Psoas muscle (tissue), 8 donors: ENCODE data around the gene CMTR1. TPM values are rescaled to one million over a fixed set of nuclear protein-coding genes. Genes with fewer than 3 reads are reported as not detected.

Experiments used
- ATAC-seq, 4 donors: fragments of 200-7000 bp; cut with Tn5 transposase; one replicate each; pipeline ENCODE4 v1.9.1; 2020; ENCODE audit warnings: moderate library complexity in 3 of 4, mild to moderate bottlenecking in 2 of 4
- DNase-seq, 2 donors: peaks; one replicate each; pipeline ENCODE4 v3.0.0-alpha.2; 2020
- H3K27ac ChIP-seq: fragments of 200-600 bp; one replicate; pipeline ENCODE4 v1.8.0; 2022
- H3K27me3 ChIP-seq, 3 donors: fragments of 200-600 bp in 1 of 3; one replicate each; pipeline versions ENCODE4 v1.6.1 to v1.8.0; 2013 to 2022; ENCODE audit warnings: low read length in 2 of 3, mild to moderate bottlenecking in 2 of 3, moderate library complexity in 1 of 3; ENCODE audit not compliant: insufficient read depth in 3 of 3
- H3K36me3 ChIP-seq, 2 donors: fragments of 200-600 bp in 1 of 2; one replicate each; pipeline versions ENCODE4 v1.6.1 to v1.8.0; 2013 to 2022; ENCODE audit warnings: low read depth in 1 of 2, mild to moderate bottlenecking in 1 of 2, moderate library complexity in 1 of 2; ENCODE audit not compliant: insufficient read depth in 1 of 2
- H3K4me1 ChIP-seq: fragments of 200-600 bp; one replicate; pipeline ENCODE4 v1.8.0; 2022
- H3K4me3 ChIP-seq: fragments of 200-600 bp; one replicate; pipeline ENCODE4 v1.8.0; 2022; ENCODE audit warnings: mild to moderate bottlenecking
- H3K9me3 ChIP-seq: fragments of 200-600 bp; one replicate; pipeline ENCODE4 v1.8.0; 2022
- CTCF ChIP-seq: fragments of 200-600 bp; IDR thresholded peaks from one replicate; pipeline ENCODE4 v1.8.0; 2022; ENCODE audit warnings: antibody characterized with exemption
- WGBS, 3 donors: extraction: QIAGEN DNeasy Blood & Tissue Kit; methylation state at CpG; one replicate each; pipeline versions ENCODE4 v1.1.6 to v1.1.7; 2013; 5-methylcytosine and 5-hydroxymethylcytosine counted together
- intact Hi-C, 2 donors: fragments of 100-400 bp; cut with DNase I; formaldehyde crosslinking; loops; one replicate each; pipeline versions ENCODE4 v1.11.0 to v1.14.2; 2022
- polyA plus RNA-seq, 3 donors: library from polyadenylated mRNA; stranded (reverse); fragments of 200-250 nt; gene quantifications; one replicate each; pipeline ENCODE4 v1.2.3, GENCODE V29; 2013
- total RNA-seq, 4 donors: library from RNA; stranded (reverse); fragmentation: NEBNext Ultra II Directional in 2 of 4; extraction: Animal tissue kit (Norgen Biotek cat#: 25700) in 2 of 4; gene quantifications; one replicate each; pipeline versions ENCODE4 v1.2.1 to v1.2.4, GENCODE V29; 2021 to 2023
- donor health status: healthy with polysubstance abuse.
- donor health status: DM: no; HTN: no; CAD: no; lungs with moderate emphysema.
- donor health status: Bipolar disorder and iron deficiency.
- donor health status: healthy.
- donor health status: DM: yes; HTN: yes; CAD: no.
- donor health status: DM: no; HTN: no; CAD: no.
- donor health status: DM: no; HTN: no; CAD: no.
- donor health status: DM: yes; HTN: yes; CAD: no.

The CMTR1 gene
- total and polyA plus RNA-seq, 7 donors = 8.8 to 29.9 (median 24.4) TPM

DNA sequence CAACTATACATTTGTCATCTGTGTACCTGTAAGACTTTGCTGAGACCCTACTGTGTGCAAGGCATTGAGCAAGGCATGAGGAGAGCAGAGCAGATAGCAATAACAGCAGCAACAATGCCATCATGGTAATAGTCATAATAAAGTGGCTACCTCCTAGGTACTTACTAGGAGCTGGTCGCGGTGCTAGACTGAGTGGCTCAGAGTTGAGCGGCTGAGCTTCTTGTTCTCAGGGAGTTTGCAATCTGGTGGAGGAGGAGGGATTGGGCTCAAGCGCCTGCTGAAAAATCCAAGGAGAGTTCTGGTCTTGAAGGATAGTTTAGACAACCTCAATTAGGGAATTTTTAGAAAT, 91.9 kb downstream of the CMTR1 start:
- Histone ChIP-seq H3K27me3 (peaks cover 0 to 22% (median 2%) of the 10 kb centered on the region in 3 donors), H3K27ac (no peak overlapping the region), H3K36me3 (no peaks in the 10 kb centered on the region), H3K4me3 (no peak overlapping the region), H3K9me3 (no peaks in the 10 kb centered on the region), H3K4me1 (no peaks in the 10 kb centered on the region)
- 75 to 85% (median 78%) methylated on average over 4 of the region's 4 CpGs for WGBS, 3 donors
- DNase-seq (no peak), ATAC-seq (no peak)
- TF ChIP-seq CTCF = no peak
- intact Hi-C loops = no loop called here

DNA sequence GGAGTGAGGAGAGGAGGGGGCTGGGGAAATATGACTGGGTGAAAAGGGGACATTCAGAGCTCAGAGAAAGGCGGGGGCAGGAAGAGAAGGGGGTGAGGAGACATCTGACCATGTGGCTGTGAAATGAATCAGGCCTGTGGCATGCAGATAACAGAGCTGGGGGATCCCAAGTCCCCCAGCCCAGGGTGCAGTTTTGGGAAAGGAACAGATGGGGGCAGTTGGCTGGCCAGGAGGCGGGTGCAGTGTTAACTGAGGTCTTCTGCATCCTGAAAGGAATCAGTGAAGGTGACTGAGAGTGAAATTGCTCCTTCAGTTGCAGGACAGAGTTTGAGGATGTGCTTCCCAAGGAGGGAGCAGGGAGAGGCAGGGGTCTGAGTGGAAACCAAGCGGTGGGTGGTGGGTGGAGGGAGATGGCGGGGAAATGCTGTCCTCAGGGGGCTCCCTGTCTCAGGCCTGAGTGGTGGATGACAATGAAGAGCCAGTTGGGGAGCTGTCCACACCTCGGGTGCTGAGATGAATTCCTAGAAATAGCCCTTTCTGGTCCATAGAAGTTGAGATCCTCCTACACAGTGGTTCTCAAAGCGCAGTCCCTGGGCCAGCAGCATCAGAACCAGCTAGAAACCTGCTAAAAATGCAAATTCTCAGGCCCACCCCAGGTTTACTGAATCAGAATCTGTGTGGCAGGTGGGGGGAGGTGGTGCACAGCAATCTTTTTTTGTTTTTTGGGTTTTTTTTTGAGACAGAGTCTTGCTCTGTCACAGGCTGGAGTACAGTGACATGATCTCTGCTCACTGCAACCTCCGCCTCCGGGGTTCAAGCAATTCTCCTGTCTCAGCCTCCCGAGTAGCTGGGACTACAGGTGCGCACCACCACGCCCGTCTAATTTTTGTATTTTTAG, 92.7 kb downstream of the CMTR1 start:
- Histone ChIP-seq H3K36me3 (no peaks in the 10 kb centered on the region), H3K27ac (no peak overlapping the region), H3K4me3 (no peak overlapping the region), H3K27me3 (peaks cover 0 to 28% (median 2%) of the 10 kb centered on the region in 3 donors), H3K4me1 (no peaks in the 10 kb centered on the region), H3K9me3 (no peaks in the 10 kb centered on the region)
- TF ChIP-seq CTCF = no peak
- 62 to 75% (median 63%) methylated on average over 11 to 12 of the region's 12 CpGs for WGBS, 3 donors
- ATAC-seq (no peak), DNase-seq (no peak)
- intact Hi-C loops = no loop called here

DNA sequence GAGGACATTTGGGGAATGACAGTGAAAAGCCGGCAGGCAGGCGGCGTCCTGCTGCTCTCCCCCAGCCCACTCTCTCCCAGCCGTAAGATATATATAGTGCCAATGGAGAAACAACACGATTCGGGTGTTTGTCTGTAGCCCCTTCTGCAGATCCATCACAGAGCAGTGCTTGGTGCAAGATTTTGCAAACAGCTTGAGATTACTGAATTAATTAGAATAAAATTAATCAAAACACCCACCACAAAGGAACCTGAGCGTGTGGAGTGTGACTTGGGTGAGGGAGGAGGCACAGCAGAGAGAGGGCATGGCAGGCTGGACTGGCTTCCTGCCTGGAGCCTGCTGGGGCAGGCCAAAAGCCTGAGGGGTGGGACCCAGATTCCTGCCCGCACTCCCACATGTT, 95.5 kb downstream of the CMTR1 start:
- no peaks in the 10 kb centered on the region for H3K36me3 ChIP-seq
- no peak overlapping the region for H3K4me3 ChIP-seq
- TF ChIP-seq CTCF = no peak
- no peaks in the 10 kb centered on the region for H3K9me3 ChIP-seq
- intact Hi-C loops = no loop called here
- no peaks in the 10 kb centered on the region for H3K4me1 ChIP-seq
- H3K27me3 ChIP-seq = peaks cover 0 to 48% (median 3%) of the 10 kb centered on the region in 3 donors
- 37 to 41% (median 40%) methylated on average over 8 of the region's 8 CpGs for WGBS, 3 donors
- DNase-seq (no peak), ATAC-seq (no peak)
- no peak overlapping the region for H3K27ac ChIP-seq

- Histone ChIP-seq H3K27ac (no peak overlapping the region), H3K4me3 (no peak overlapping the region), H3K4me1 (no peaks in the 10 kb centered on the region), H3K27me3 (peaks cover 0 to 62% (median 8%) of the 10 kb centered on the region in 3 donors), H3K9me3 (no peaks in the 10 kb centered on the region), H3K36me3 (no peaks in the 10 kb centered on the region)
- 33 to 42% (median 34%) methylated on average over 5 of the region's 5 CpGs for WGBS, 3 donors
- ATAC-seq (no peak), DNase-seq (no peak)
- no peak for TF ChIP-seq CTCF
- intact Hi-C loops = no loop called here
Measured at GRCh38 chr6:37530297-37530696, 97.3 kb downstream of the CMTR1 start.
